ENCODE measurements around the gene FOXP1.

FOXP1 gene

DNA sequence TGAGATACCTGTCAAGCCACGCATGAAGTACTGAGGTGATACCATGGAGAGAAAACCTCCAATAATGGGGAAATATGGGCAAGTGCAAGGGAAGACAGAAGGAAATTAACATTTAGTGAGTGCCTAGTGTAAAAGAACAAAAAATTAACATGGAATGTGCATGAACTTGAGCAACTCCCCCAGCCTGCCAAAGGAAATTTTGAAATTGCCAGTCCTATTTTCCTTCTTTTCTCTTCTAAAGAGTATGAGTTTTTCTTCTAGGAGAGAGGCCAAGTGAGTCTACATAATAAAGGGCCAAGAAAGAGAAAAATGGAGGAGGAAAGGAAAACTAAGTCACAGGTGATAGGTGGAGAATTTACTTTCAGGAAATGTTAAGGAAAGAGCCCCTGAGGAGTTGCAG is 668.7 kb downstream of the FOXP1 start:
- TF ChIP-seq, protein P1, sequence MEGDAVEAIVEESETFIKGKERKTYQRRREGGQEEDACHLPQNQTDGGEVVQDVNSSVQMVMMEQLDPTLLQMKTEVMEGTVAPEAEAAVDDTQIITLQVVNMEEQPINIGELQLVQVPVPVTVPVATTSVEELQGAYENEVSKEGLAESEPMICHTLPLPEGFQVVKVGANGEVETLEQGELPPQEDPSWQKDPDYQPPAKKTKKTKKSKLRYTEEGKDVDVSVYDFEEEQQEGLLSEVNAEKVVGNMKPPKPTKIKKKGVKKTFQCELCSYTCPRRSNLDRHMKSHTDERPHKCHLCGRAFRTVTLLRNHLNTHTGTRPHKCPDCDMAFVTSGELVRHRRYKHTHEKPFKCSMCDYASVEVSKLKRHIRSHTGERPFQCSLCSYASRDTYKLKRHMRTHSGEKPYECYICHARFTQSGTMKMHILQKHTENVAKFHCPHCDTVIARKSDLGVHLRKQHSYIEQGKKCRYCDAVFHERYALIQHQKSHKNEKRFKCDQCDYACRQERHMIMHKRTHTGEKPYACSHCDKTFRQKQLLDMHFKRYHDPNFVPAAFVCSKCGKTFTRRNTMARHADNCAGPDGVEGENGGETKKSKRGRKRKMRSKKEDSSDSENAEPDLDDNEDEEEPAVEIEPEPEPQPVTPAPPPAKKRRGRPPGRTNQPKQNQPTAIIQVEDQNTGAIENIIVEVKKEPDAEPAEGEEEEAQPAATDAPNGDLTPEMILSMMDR (IDR thresholded peaks at IDR 0.05; ENCODE audit: low read depth, low read length), result no peak
- no peak overlapping the region for H3K4me3 ChIP-seq (ENCODE audit: low read depth, low read length)

DNA sequence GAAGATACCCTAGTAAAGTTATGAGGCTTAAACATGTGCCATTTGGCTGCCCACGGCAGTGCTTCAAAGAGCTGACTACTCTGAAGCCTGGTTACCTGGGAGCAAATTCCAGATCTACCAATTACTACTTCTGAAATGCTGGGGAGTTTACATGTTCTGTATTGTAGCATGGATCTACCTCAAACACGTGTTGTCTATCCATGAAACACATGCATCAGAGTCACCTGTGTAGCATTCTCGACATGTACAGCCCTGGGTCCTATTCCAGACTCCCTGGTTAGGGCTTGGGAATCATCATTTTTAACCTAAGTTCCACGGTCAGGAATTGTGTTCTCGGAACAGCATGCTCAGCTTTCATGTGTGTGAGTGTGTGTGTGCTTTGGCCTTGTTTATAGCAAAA is 671.8 kb downstream of the FOXP1 start:
- no peak overlapping the region for H3K4me3 ChIP-seq (ENCODE audit: low read depth, low read length)
- TF ChIP-seq, protein P1 (IDR thresholded peaks at IDR 0.05; ENCODE audit: low read depth, low read length), result no peak

DNA sequence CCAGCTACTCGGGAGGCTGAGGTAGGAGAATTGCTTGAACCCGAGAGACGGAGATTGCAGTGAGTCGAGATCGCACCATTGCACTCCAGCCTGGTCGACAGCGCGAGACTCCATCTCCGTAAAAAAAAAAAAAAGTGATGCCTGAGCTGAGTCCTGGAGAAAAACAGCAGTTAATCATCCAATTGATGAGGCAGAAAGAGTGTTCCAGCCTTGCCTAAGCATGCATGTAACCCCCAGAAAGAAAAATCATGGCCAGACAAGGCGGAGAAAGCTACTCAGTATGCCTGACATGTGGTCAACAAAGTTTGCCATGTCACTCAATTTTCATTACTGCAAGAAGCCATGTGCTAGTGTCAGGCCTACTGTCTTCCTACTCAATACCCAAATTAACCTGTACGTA is 678.0 kb downstream of the FOXP1 start:
- no peak overlapping the region for H3K4me3 ChIP-seq (ENCODE audit: low read depth, low read length)
- TF ChIP-seq, protein P1 (IDR thresholded peaks at IDR 0.05; ENCODE audit: low read depth, low read length), result no peak

Data from WI38 (cell line).